H9 (cell line): ENCODE measurements around the gene UQCC2. TPM values are rescaled to one million over a fixed set of nuclear protein-coding genes. Genes with fewer than 3 reads are reported as not detected.
A peak's percentile ranks its signal among the peaks of the same experiment; 100 is the strongest.

Source experiments
- DNase-seq: peaks from one replicate; pipeline ENCODE4 v3.0.0-alpha.2; 2017
- H2AFZ ChIP-seq: one replicate; pipeline ENCODE4 v1.6.1; 2013; ENCODE audit warnings: mild to moderate bottlenecking, low read length, control low read depth, moderate library complexity
- H2AK5ac ChIP-seq: 2 replicates; pipeline ENCODE4 v1.6.1; 2013; ENCODE audit warnings: low read length, control low read depth, mixed read lengths; ENCODE audit not compliant: insufficient read length
- H2BK120ac ChIP-seq: one replicate; pipeline ENCODE4 v1.6.1; 2013; ENCODE audit warnings: low read depth, mild to moderate bottlenecking, low read length, control low read depth, inconsistent platforms; ENCODE audit not compliant: poor library complexity, severe bottlenecking
- H2BK12ac ChIP-seq: 2 replicates; pipeline ENCODE4 v1.6.1; 2013; ENCODE audit warnings: low read length, control low read depth, mixed read lengths, low read depth; ENCODE audit not compliant: insufficient read length
- H2BK15ac ChIP-seq: 2 replicates; pipeline ENCODE4 v1.6.1; 2013; ENCODE audit warnings: low read depth, low read length, control low read depth
- H2BK20ac ChIP-seq: one replicate; pipeline ENCODE4 v1.6.1; 2013; ENCODE audit warnings: low read depth, mild to moderate bottlenecking, low read length, control low read depth, inconsistent platforms; ENCODE audit not compliant: poor library complexity, severe bottlenecking
- H2BK5ac ChIP-seq: 2 replicates; pipeline ENCODE4 v1.6.1; 2013; ENCODE audit warnings: low read length, control low read depth, mixed read lengths; ENCODE audit not compliant: insufficient read length
- H3K14ac ChIP-seq: 2 replicates; pipeline ENCODE4 v1.6.1; 2013; ENCODE audit warnings: low read length, control low read depth; ENCODE audit not compliant: insufficient read depth
- H3K18ac ChIP-seq: 2 replicates; pipeline ENCODE4 v1.6.1; 2013; ENCODE audit warnings: low read depth, mild to moderate bottlenecking, mixed read lengths, low read length, control low read depth; ENCODE audit not compliant: insufficient read length
- H3K23ac ChIP-seq: 2 replicates; pipeline ENCODE4 v1.6.1; 2013; ENCODE audit warnings: low read length, control low read depth, mixed read lengths, low read depth; ENCODE audit not compliant: insufficient read length
- H3K23me2 ChIP-seq: 2 replicates; pipeline ENCODE4 v1.6.1; 2013; ENCODE audit warnings: low read depth, mild to moderate bottlenecking, mixed read lengths, low read length, control low read depth; ENCODE audit not compliant: insufficient read length, poor library complexity, severe bottlenecking
- H3K27ac ChIP-seq: 2 replicates; pipeline ENCODE4 v1.5.1; 2013; ENCODE audit warnings: low read length, control low read depth, mixed read lengths, low read depth; ENCODE audit not compliant: insufficient read length
- H3K27me3 ChIP-seq: 2 replicates; pipeline ENCODE4 v1.6.1; 2013; ENCODE audit warnings: low read length, control low read depth, inconsistent platforms; ENCODE audit not compliant: insufficient read depth
- H3K4ac ChIP-seq: 2 replicates; pipeline ENCODE4 v1.6.1; 2013; ENCODE audit warnings: low read depth, mild to moderate bottlenecking, control low read depth, inconsistent platforms, low read length, moderate library complexity
- H3K4me1 ChIP-seq: 2 replicates; pipeline ENCODE4 v1.6.1; 2013; ENCODE audit warnings: low read length, control low read depth, inconsistent platforms; ENCODE audit not compliant: insufficient read depth
- H3K4me2 ChIP-seq: 2 replicates; pipeline ENCODE4 v1.6.1; 2013; ENCODE audit warnings: low read length, control low read depth, mixed read lengths; ENCODE audit not compliant: insufficient read length, insufficient read depth
- H3K56ac ChIP-seq: 2 replicates; pipeline ENCODE4 v1.6.1; 2013; ENCODE audit warnings: low read depth, mild to moderate bottlenecking, mixed read lengths, low read length, control low read depth; ENCODE audit not compliant: insufficient read length
- H3K79me1 ChIP-seq: 2 replicates; pipeline ENCODE4 v1.6.1; 2013; ENCODE audit warnings: low read depth, mild to moderate bottlenecking, moderate library complexity, low read length, control low read depth, inconsistent platforms; ENCODE audit not compliant: insufficient read depth, poor library complexity, severe bottlenecking
- H3K79me2 ChIP-seq: 2 replicates; pipeline ENCODE4 v1.6.1; 2013; ENCODE audit warnings: low read length, control low read depth, inconsistent platforms; ENCODE audit not compliant: insufficient read depth
- H3K9ac ChIP-seq: 2 replicates; pipeline ENCODE4 v1.6.1; 2013; ENCODE audit warnings: low read length, control low read depth, mixed read lengths; ENCODE audit not compliant: insufficient read length; ENCODE audit errors: extremely low read depth
- H3K9me3 ChIP-seq: one replicate; pipeline ENCODE4 v1.6.1; 2013; ENCODE audit warnings: low read depth, low read length, inconsistent platforms; ENCODE audit not compliant: control insufficient read depth
- H3T11ph ChIP-seq: one replicate; pipeline ENCODE4 v1.6.1; 2013; ENCODE audit warnings: mild to moderate bottlenecking, low read length, control low read depth, inconsistent platforms
- H4K20me1 ChIP-seq: one replicate; pipeline ENCODE4 v1.6.1; 2013; ENCODE audit not compliant: control insufficient read depth, insufficient read length, insufficient read depth
- H4K5ac ChIP-seq: 2 replicates; pipeline ENCODE4 v1.6.1; 2013; ENCODE audit warnings: low read depth, mild to moderate bottlenecking, mixed read lengths, low read length, control low read depth; ENCODE audit not compliant: insufficient read length
- H4K8ac ChIP-seq: replicated peaks from 2 replicates; pipeline ENCODE4 v1.6.1; 2013; ENCODE audit warnings: low read length, control low read depth, mixed read lengths, low read depth; ENCODE audit not compliant: insufficient read length
- H4K91ac ChIP-seq: 2 replicates; pipeline ENCODE4 v1.6.1; 2013; ENCODE audit warnings: low read depth, mild to moderate bottlenecking, moderate library complexity, mixed read lengths, low read length, control low read depth; ENCODE audit not compliant: insufficient read length
- H3K27ac Mint-ChIP-seq, 3 experiments: 2 replicates in 2 of 3; 3 replicates in 1 of 3; pipeline ENCODE4 v1.8.0; 2020 to 2021; ENCODE audit warnings: mixed read lengths in 3 of 3, mild to moderate bottlenecking in 1 of 3, moderate library complexity in 1 of 3
- H3K27me3 Mint-ChIP-seq: 2 replicates; pipeline ENCODE4 v1.8.0; 2021; ENCODE audit warnings: low read depth, mild to moderate bottlenecking, moderate library complexity, mixed read lengths
- H3K36me3 Mint-ChIP-seq, 3 experiments: 2 replicates in 2 of 3; 3 replicates in 1 of 3; pipeline ENCODE4 v1.8.0; 2020 to 2021; ENCODE audit warnings: low read depth in 3 of 3, mixed read lengths in 3 of 3; ENCODE audit not compliant: insufficient read depth in 1 of 3
- H3K4me1 Mint-ChIP-seq, 2 experiments: 2 replicates each; pipeline ENCODE4 v1.8.0; 2020; ENCODE audit warnings: mixed read lengths in 2 of 2
- H3K4me3 Mint-ChIP-seq, 2 experiments: 2 replicates in 1 of 2; 3 replicates in 1 of 2; pipeline ENCODE4 v1.8.0; 2020 to 2021; ENCODE audit warnings: mild to moderate bottlenecking in 2 of 2, mixed read lengths in 2 of 2, moderate library complexity in 1 of 2
- H3K9me3 Mint-ChIP-seq, 2 experiments: 2 replicates in 1 of 2; 3 replicates in 1 of 2; pipeline ENCODE4 v1.8.0; 2020; ENCODE audit warnings: mild to moderate bottlenecking in 2 of 2, mixed read lengths in 2 of 2, moderate library complexity in 1 of 2
- WGBS: extraction: QIAGEN DNeasy Blood & Tissue Kit; methylation state at CpG from one replicate; pipeline ENCODE4 v1.1.7; 2013; ENCODE audit warnings: missing lambda C conversion rate, low lambda C conversion rate, mixed read lengths; ENCODE audit not compliant: insufficient read length; ENCODE audit errors: extremely low coverage; 5-methylcytosine and 5-hydroxymethylcytosine counted together
- total RNA-seq: library from RNA; stranded (reverse); gene quantifications from 2 replicates; pipeline ENCODE4 v1.2.1, GENCODE V29; 2021
- TF ChIP-seq, protein P1 (sequence below): fragments of 200-600 bp; sonication (generic); conservative IDR thresholded peaks from 3 replicates; pipeline ENCODE4 v1.8.0; 2021; ENCODE audit warnings: antibody characterized with exemption, mild to moderate bottlenecking

Gene UQCC2
- total RNA-seq, 1 experiment from 2014 or later, result 140 TPM

DNA sequence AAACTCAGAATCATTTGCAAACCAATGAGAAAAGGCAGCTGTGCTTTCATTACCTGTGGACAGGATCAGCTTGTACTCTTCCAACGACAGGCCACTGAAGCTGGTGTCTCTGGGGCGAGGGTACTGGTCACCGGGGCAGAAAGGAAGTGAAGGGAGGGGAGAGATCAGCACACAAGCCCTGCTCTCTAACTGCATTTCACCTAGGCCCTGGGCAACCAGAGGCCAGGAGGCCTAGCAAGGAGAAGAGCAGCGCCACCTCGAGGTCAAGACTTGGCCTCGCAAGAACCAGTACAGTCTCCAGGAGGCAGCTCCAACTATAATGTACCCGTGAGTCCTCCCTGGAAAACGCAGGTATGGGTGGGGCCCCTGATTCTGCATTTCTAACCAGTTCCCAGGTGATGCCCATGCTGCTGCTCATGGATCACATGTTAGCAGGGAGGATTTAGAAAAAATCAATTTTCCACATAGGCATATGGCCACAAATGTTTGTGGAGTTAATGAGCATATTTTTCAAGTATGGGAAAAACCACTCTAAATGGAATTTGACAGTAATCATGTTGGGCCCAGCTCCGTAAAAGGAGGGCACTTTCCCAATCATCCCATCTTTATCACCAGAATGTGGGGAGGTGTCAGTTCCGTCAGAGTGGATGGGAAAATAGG is 11.0 kb downstream of the UQCC2 start:
- no CpG with 5 or more reads among the region's 10 CpGs for WGBS
- peaks cover 14 to 19% of the 10 kb centered on the region in 2 experiments for H3K4me1 Mint-ChIP-seq
- H4K5ac ChIP-seq, result no peak overlapping the region
- H3K36me3 Mint-ChIP-seq, result peaks cover 9 to 64% (median 51%) of the 10 kb centered on the region in 3 experiments; a peak in 6 of 7 replicates
- no peaks in the 10 kb centered on the region for H4K20me1 ChIP-seq
- H3K4me3 Mint-ChIP-seq, result no peak overlapping the region
- no peak overlapping the region for H2BK120ac ChIP-seq
- H3K79me2 ChIP-seq, result no peaks in the 10 kb centered on the region
- H2AFZ ChIP-seq, result no peak overlapping the region
- no peak overlapping the region for H2AK5ac ChIP-seq
- H3K27ac Mint-ChIP-seq, result peak overlapping the region in 1 of 3 experiments; percentile 72; a peak in 1 of 7 replicates
- H3K56ac ChIP-seq, result no peak overlapping the region
- H4K8ac ChIP-seq, result no peak overlapping the region
- no peaks in the 10 kb centered on the region for H3K27me3 ChIP-seq
- H2BK20ac ChIP-seq, result no peak overlapping the region
- H3T11ph ChIP-seq, result no peak overlapping the region
- DNase-seq, result peak; percentile 93
- no peak overlapping the region for H2BK5ac ChIP-seq
- H3K4me2 ChIP-seq, result no peak overlapping the region
- no peak overlapping the region for H3K27ac ChIP-seq
- H4K91ac ChIP-seq, result no peak overlapping the region
- 0 out of 2 replicates have a peak, but pooled peaks cover 3% of the 10 kb centered on the region for H3K4me1 ChIP-seq
- H3K9me3 Mint-ChIP-seq, result no peaks in the 10 kb centered on the region
- no peak overlapping the region for H3K14ac ChIP-seq
- H3K18ac ChIP-seq, result no peak overlapping the region
- H3K27me3 Mint-ChIP-seq, result no peaks in the 10 kb centered on the region
- H3K23ac ChIP-seq, result no peak overlapping the region
- H2BK12ac ChIP-seq, result no peak overlapping the region
- H2BK15ac ChIP-seq, result no peak overlapping the region
- H3K23me2 ChIP-seq, result no peaks in the 10 kb centered on the region
- no peak overlapping the region for H3K4ac ChIP-seq
- no peaks in the 10 kb centered on the region for H3K9me3 ChIP-seq
- TF ChIP-seq, protein P1, sequence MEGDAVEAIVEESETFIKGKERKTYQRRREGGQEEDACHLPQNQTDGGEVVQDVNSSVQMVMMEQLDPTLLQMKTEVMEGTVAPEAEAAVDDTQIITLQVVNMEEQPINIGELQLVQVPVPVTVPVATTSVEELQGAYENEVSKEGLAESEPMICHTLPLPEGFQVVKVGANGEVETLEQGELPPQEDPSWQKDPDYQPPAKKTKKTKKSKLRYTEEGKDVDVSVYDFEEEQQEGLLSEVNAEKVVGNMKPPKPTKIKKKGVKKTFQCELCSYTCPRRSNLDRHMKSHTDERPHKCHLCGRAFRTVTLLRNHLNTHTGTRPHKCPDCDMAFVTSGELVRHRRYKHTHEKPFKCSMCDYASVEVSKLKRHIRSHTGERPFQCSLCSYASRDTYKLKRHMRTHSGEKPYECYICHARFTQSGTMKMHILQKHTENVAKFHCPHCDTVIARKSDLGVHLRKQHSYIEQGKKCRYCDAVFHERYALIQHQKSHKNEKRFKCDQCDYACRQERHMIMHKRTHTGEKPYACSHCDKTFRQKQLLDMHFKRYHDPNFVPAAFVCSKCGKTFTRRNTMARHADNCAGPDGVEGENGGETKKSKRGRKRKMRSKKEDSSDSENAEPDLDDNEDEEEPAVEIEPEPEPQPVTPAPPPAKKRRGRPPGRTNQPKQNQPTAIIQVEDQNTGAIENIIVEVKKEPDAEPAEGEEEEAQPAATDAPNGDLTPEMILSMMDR, result peak; percentile 90
- H3K79me1 ChIP-seq, result no peaks in the 10 kb centered on the region
- H3K9ac ChIP-seq, result no peak overlapping the region
